Activated CD8-positive, alpha-beta memory T cell treated with anti-CD3 and anti-CD28 coated beads for 48 hours (primary cell): ENCODE data around the gene TAF11L11.
"Not testable (repeated sequence)": the region's sequence is repeated elsewhere in the genome, so short reads cannot be mapped to it uniquely, and the experiment has no call there.

Experiments used
- DNase-seq, 3 experiments: peaks; one replicate each; pipeline ENCODE4 v3.0.0-alpha.2; 2020; ENCODE audit warnings: low read depth in 2 of 3, low spot score in 2 of 3

Gene TAF11L11

GRCh38 chr5:17603880-17604279 is at the start of gene TAF11L11:
TAF11L11 (plus strand) TSS chr5:17604183.
- DNase-seq: not testable (repeated sequence)

- not testable (repeated sequence) for DNase-seq
These were observed 18.3 kb upstream of the TAF11L11 start, which contains the start of gene TAF11L7 for GRCh38 chr5:17585658-17586057. TAF11L7 (minus strand) TSS chr5:17585758.

- DNase-seq: not testable (repeated sequence)
These were observed 13.1 kb upstream of the TAF11L11 start, which contains the start of gene TAF11L8 for GRCh38 chr5:17590860-17591259. TAF11L8 (minus strand) TSS chr5:17590960.

- not testable (repeated sequence) for DNase-seq
These were observed 9.7 kb upstream of the TAF11L11 start, which contains the start of gene TAF11L9 for GRCh38 chr5:17594255-17594654. TAF11L9 (minus strand) TSS chr5:17594394.

- not testable (repeated sequence) for DNase-seq
These were observed 6.3 kb upstream of the TAF11L11 start, which contains the start of gene TAF11L10 for GRCh38 chr5:17597728-17598127. TAF11L10 (minus strand) TSS chr5:17597828.

GRCh38 chr5:17604951-17605350 is 968 bp downstream of the TAF11L11 start:
- DNase-seq: no peak

GRCh38 chr5:17607461-17607860 is 3.5 kb downstream of the TAF11L11 start:
- DNase-seq: not testable (repeated sequence)

GRCh38 chr5:17610092-17610491 is 6.1 kb downstream of the TAF11L11 start, which contains the start of gene TAF11L12:
TAF11L12 (plus strand) TSS chr5:17610392.
- not testable (repeated sequence) for DNase-seq

- DNase-seq: no peak
These were observed 11.1 kb downstream of the TAF11L11 start for GRCh38 chr5:17614872-17615605.

GRCh38 chr5:17619354-17619753 is 15.4 kb downstream of the TAF11L11 start:
- DNase-seq: no peak

- no peak for DNase-seq
These were observed 16.6 kb downstream of the TAF11L11 start for GRCh38 chr5:17620627-17621026.

GRCh38 chr5:17625686-17626085 is 21.7 kb downstream of the TAF11L11 start:
- no peak for DNase-seq

- DNase-seq: not testable (repeated sequence)
These were observed 27.8 kb downstream of the TAF11L11 start, which contains the start of gene TAF11L13 for GRCh38 chr5:17631788-17632187. TAF11L13 (plus strand) TSS chr5:17632088.

GRCh38 chr5:17634160-17634559 is 30.2 kb downstream of the TAF11L11 start, which contains the start of gene TAF11L14:
TAF11L14 (plus strand) TSS chr5:17634460.
- no peak for DNase-seq

- not testable (repeated sequence) for DNase-seq
These were observed 45.2 kb downstream of the TAF11L11 start for GRCh38 chr5:17649232-17649631.

GRCh38 chr5:17655201-17655759 is 51.3 kb downstream of the TAF11L11 start:
- not testable (repeated sequence) for DNase-seq
